HG03175 (cell line): Measurements from ENCODE around the gene USP16.
"Not testable (repeated sequence)": the region's sequence is repeated elsewhere in the genome, so short reads cannot be mapped to it uniquely, and the experiment has no call there.

Experiments used
- ATAC-seq: cut with Tn5 transposase; IDR thresholded peaks from one replicate; pipeline ENCODE4 v1.9.1; 2021; ENCODE audit warnings: mild to moderate bottlenecking, moderate library complexity; ENCODE audit not compliant: unreplicated experiment

The USP16 gene

DNA sequence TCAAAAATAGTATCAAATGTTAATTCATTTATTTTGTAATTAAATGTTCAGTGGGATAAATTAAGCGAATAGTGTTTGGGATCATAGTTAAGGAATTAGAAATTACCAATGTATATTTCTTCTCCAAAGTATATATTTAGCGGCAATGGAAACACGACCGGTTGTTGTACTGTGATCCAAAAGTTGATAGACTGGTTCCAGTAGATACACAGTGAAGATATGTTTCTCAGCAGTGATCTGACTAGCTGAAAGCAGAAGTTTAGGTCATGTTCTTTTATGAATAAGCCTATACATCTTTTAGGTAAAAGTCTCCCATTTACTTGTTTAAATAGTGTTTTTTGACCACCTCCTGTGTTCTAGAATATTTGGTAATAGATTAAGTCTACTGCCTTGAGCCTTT is 8.8 kb downstream of the USP16 start:
- no peak for ATAC-seq

- no peak for ATAC-seq
Measured at GRCh38 chr21:29033871-29034270, 9.4 kb downstream of the USP16 start.

DNA sequence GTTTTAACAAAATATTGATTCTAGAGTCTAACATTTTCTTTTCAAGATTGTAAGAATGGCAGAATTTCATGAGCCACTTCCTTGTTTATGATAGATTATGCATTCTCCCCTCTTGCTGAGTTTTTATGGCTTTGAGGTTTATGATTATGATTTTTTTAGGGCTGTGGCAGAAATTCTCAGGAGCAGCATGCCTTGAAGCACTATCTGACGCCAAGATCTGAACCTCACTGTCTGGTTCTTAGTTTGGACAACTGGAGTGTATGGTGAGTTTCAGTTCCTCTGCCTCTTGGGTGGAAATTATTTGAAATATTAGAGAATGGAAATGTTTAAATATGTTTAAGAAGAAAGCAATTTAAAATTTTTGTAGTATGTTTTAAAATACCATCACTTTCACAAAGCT is 10.2 kb downstream of the USP16 start:
- ATAC-seq: no peak

DNA sequence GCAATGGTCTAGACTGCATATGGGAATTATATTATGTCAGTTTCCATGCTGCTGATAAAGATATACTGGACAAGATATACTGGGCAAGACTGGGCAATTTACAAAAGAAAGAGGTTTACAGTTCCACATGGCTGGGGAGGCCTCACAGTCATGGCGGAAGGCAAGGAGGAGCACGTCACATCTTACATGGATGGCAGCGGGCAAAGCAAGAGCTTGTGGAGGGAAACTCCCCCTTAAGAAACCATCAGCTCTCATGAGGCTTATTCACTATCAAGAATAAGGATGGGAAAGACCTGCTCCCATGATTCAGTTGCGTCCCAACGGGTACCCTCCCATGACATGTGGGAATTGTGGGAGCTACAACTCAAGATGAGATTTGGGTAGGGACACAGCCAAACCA is 27.8 kb downstream of the USP16 start:
- no peak for ATAC-seq

GRCh38 chr21:29053011-29053553 is 28.6 kb downstream of the USP16 start:
- no peak for ATAC-seq

- ATAC-seq: no peak
Measured at GRCh38 chr21:29053656-29054055, 29.2 kb downstream of the USP16 start.

DNA sequence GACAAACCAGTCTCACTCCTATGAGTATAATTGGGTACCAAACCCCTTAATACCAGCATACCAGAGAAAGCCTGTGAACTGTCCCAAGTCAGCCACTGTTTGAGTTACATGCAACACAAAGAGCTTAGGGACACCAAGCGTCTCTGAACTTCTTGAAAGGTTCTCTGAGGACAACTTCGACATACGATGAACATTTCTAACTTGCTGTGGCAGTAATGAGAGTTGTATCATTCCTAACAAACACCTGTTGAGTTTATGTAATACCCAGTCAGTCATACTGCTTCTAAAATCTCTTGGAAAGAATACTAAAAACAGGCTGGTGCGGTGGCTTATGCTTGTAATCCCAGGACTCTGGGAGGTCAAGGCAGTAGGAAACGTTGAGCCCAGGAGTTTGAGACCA is 30.6 kb downstream of the USP16 start:
- no peak for ATAC-seq

DNA sequence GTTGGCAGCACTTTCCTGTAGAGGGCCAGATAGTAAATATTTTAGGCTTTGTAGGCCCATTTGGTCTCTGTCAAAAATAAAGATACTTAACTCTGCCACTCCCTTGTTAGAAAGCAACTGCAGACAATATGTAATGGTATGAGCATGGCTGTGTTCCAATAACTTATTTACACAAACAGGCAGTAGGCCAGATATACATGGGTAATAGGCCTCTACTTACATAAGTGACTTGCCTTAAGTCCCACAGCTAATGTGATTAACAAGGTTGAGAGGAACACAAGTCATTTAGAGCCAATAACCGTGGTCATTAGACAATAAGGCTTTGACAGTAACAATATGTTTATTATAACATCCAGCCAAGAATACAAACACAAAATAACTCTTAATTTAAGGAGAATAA is 31.5 kb downstream of the USP16 start:
- ATAC-seq: no peak

- no peak for ATAC-seq
Measured at GRCh38 chr21:29056538-29057050, 32.1 kb downstream of the USP16 start.

- peak; percentile 97 for ATAC-seq
Measured at GRCh38 chr21:29064850-29065481, 40.5 kb downstream of the USP16 start.

DNA sequence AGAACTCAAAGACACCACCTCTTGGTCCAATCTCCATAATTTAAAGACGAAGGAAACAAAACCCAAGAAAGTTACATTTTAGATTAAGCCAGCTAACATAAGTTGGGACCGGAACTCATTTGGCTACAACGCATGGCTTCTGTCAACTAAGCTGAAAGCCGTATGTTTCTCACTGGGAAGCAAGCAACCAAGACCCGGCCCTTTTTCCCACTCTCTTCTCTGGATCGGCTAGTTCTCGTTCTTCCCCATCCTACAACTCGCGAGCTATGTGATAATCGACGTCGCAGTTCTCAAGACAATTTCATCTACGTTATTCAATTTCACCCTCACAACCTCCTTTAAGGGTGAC is 48.4 kb downstream of the USP16 start:
- ATAC-seq: peak; percentile 4

DNA sequence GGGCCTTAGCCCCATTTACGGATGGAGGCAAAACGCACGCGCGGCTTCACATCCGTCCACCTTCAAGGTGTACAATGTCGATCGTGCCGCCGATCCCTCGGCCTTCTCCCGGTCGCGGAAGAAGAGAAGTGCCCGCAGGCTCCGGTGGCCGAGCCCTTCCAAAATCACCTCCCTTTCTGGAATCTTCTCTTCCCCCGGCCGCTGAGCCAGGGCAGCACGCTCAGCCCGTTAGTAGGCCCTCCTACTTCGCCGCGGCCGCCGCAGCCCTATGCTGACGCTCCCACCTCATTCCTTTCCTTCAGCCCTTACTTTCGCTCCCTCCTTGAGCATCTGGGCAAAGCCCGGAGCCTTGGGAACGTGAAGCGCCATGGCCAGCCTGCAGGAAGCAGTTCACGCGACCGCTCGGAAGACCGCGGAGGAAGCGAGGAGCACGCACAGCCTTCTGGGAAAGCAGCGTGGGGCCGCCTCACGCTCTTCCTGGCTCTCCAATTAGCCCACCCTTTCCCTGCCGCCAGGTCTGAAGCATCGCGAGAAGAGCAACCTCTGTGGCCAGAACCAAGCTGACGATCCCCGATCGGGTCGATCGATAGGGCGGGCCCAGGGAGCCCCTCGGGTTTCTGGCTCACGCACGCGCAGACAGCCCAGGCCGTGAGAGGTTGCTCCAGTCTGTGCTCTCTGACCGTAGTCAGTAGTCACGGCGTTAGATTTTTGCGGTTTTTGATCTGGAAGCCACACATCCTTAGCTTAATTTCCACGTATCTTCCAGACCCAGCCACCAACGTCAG is 48.9 kb downstream of the USP16 start, which contains the start of gene CCT8:
TSS of gene CCT8 (minus strand) at position 427 of the 785 bp plus-strand sequence. CDS start at position 369, 58 bp downstream.
- ATAC-seq: peak; percentile 93

DNA sequence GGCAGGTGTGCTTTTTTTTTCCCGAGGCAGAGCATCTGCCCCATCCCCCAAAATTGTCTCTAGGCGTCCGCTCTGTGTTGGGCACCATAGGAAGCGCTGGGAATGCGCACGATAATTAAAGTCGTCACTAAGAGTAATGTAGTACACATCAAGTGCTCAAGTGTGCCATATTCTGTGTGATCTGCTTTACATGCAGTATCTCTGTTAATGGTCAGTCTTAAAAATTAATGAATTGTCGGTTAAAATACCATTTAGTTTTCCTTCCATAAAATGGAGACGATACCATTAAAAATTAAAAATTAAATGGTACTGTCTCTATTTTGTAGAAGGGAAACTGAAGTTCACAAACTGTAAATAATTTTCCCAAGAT is 49.5 kb downstream of the USP16 start:
- ATAC-seq: peak; percentile 18

DNA sequence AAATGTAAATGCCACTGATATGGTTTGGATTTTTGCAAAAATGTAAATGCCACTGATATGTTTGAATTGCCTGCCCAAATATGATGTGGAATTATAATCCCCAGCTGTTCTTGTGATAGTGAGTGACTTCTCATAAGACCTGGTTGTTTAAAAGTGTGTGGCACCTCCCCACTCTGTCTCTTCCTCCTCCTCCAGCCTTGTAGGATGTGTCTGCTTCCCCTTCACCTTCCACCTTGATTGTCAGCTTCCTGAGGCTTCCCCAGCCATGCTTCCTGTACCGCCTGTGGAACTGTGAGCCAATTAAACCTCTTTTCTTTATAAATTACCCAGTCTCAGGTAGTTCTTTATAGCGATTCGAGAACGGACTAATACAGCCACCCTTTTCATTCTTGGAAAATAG is 50.3 kb downstream of the USP16 start:
- no peak for ATAC-seq

- ATAC-seq: no peak
Measured at GRCh38 chr21:29075706-29076466, 51.4 kb downstream of the USP16 start.

- ATAC-seq: not testable (repeated sequence)
Measured at GRCh38 chr21:29076731-29077640, 52.5 kb downstream of the USP16 start.

GRCh38 chr21:29077651-29078090 is 53.2 kb downstream of the USP16 start:
- ATAC-seq: no peak

DNA sequence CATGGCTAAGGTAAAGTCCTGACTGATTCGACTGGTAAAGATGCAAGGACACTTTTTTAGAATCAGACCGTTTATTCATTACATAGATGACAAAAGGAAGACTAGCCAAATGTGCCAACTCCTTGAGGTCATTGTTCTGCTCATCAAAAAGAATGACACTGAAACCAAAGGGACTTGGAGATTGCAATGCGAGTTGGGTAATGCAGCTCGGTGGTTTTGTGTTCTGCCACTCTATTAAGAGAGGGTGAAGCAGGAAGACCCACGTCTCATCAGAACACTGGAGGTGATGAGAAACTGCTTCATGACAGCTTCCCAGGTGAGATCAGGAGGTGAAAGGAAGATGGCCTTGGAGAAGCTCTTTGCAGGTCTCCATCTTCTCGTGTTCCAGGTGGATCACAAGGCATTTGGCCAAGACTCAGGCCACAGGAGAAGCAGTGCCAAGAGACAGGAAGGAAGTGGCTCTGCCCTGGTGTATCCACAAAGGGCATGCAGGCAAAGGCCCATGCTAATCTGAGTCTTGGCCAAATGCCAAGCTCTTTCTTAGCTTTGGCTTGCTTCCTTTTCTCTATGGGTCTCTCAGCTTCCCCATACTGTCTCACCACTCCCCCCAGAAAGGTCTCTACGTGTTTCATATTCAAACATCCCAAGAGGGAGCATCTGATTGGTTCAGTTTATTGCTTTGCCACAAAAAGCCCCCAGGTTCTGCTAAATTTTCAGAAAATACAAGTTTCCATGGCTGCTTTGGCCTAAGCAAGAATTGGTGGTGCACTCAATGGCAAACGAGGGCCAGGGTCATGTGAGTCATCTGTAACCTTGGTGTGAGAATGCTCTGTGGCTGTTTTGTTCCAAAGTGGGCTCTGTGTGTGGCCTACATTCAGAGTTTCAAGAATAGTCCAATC is 54.6 kb downstream of the USP16 start:
- ATAC-seq: peak; percentile 67

- ATAC-seq: no peak
Measured at GRCh38 chr21:29080454-29080941, 56.0 kb downstream of the USP16 start.
